A673 (cell line): ENCODE measurements around the gene HS1BP3. TPM values are rescaled to one million over a fixed set of nuclear protein-coding genes. Genes with fewer than 3 reads are reported as not detected.
A peak's percentile ranks its signal among the peaks of the same experiment; 100 is the strongest.

Experiments used
- BruUV-seq: library from RNA; stranded (reverse); fragments of 400-500 nt; replicated peaks from 2 replicates; lab custom pipeline; 2021; lab: Mats Ljungman, UMichigan
- CTCF ChIA-PET: fragments of 300-600 bp; sonication (Branson Sonifier 250); formaldehyde crosslinking; loops from one replicate; lab custom pipeline; 2022; ENCODE audit warnings: antibody characterized with exemption; lab: Charles Lee
- POLR2A ChIA-PET: fragments of 300-600 bp; sonication (Branson Sonifier 250); formaldehyde crosslinking; loops from one replicate; lab custom pipeline; 2022; ENCODE audit warnings: antibody characterized with exemption; ENCODE audit not compliant: low non-redundant PET; lab: Charles Lee
- DNase-seq: peaks from one replicate; pipeline ENCODE4 v3.0.0-alpha.2; 2015; ENCODE audit warnings: low spot score
- H3K27ac ChIP-seq: fragments of 200-600 bp; sonication (generic); 2 replicates; pipeline ENCODE4 v1.5.1; 2016; ENCODE audit warnings: mixed run types, low read depth, mild to moderate bottlenecking, mixed read lengths, antibody characterized with exemption, low read length; ENCODE audit not compliant: poor library complexity, severe bottlenecking
- H3K27me3 ChIP-seq: fragments of 200-600 bp; sonication (generic); replicated peaks from 2 replicates; pipeline ENCODE4 v1.6.1; 2017; ENCODE audit warnings: mixed run types, low read depth, mild to moderate bottlenecking, mixed read lengths, antibody characterized with exemption, low read length; ENCODE audit not compliant: insufficient read depth, poor library complexity
- H3K36me3 ChIP-seq: fragments of 200-600 bp; sonication (generic); 2 replicates; pipeline ENCODE4 v1.6.1; 2016; ENCODE audit warnings: mixed run types, mild to moderate bottlenecking, mixed read lengths, antibody characterized with exemption, low read length; ENCODE audit not compliant: insufficient read depth, poor library complexity, severe bottlenecking
- H3K4me1 ChIP-seq: fragments of 200-600 bp; sonication (generic); 2 replicates; pipeline ENCODE4 v1.6.1; 2017; ENCODE audit warnings: mixed run types, mild to moderate bottlenecking, mixed read lengths, antibody characterized with exemption, low read length; ENCODE audit not compliant: insufficient read depth, poor library complexity, severe bottlenecking
- H3K4me3 ChIP-seq: fragments of 200-600 bp; sonication (generic); 2 replicates; pipeline ENCODE4 v1.5.1; 2016; ENCODE audit warnings: low read depth, mixed run types, mild to moderate bottlenecking, mixed read lengths, low read length; ENCODE audit not compliant: poor library complexity, severe bottlenecking
- H3K9me3 ChIP-seq: fragments of 200-600 bp; sonication (generic); 2 replicates; pipeline ENCODE4 v1.6.1; 2016; ENCODE audit warnings: mixed run types, low read depth, mild to moderate bottlenecking, mixed read lengths, antibody characterized with exemption, low read length; ENCODE audit not compliant: poor library complexity, severe bottlenecking
- CTCF ChIP-seq: fragments of 300-800, 200-600 bp; sonication (generic); conservative IDR thresholded peaks from 2 replicates; pipeline ENCODE4 v1.5.1; 2017; ENCODE audit warnings: low read depth, mild to moderate bottlenecking, antibody characterized with exemption, low read length, moderate library complexity, mixed read lengths
- EZH2 ChIP-seq: fragments of 200-600 bp; sonication (generic); IDR thresholded peaks from 2 replicates; pipeline ENCODE4 v1.6.1; 2017; ENCODE audit warnings: borderline replicate concordance, low read depth, mild to moderate bottlenecking, mixed read lengths, antibody characterized with exemption, low read length; ENCODE audit not compliant: poor library complexity, severe bottlenecking
- intact Hi-C: fragments of 100-400 bp; cut with micrococcal nuclease; formaldehyde crosslinking; loops from one replicate; pipeline ENCODE4 v1.10.0; 2022; ENCODE audit not compliant: unreplicated experiment
- total RNA-seq: library from RNA; stranded (reverse); gene quantifications from 2 replicates; pipeline ENCODE4 v1.2.3, GENCODE V29; 2021

HS1BP3 gene
- total RNA-seq, 1 experiment from 2014 or later = 12.6 TPM

GRCh38 chr2:20611077-20611843, 39.6 kb downstream of the HS1BP3 start:
- H3K9me3 ChIP-seq = peaks cover 6% of the 10 kb centered on the region
- H3K27me3 ChIP-seq = no peaks in the 10 kb centered on the region
- H3K4me1 ChIP-seq = peaks cover 5% of the 10 kb centered on the region
- CTCF ChIA-PET = no interaction called here
- intact Hi-C loops = no loop called here
- TF ChIP-seq EZH2 = no peak
- no peak for TF ChIP-seq CTCF
- H3K36me3 ChIP-seq = no peaks in the 10 kb centered on the region
- no peak overlapping the region for H3K4me3 ChIP-seq
- no peak for DNase-seq
- no TSS peak for BruUV-seq
- no peak overlapping the region for H3K27ac ChIP-seq
- POLR2A ChIA-PET = no interaction called here

- peaks cover 6% of the 10 kb centered on the region for H3K9me3 ChIP-seq
- BruUV-seq = no TSS peak
- DNase-seq = no peak
- CTCF ChIA-PET = no interaction called here
- H3K27ac ChIP-seq = no peak overlapping the region
- peaks cover 5% of the 10 kb centered on the region for H3K4me1 ChIP-seq
- H3K4me3 ChIP-seq = no peak overlapping the region
- intact Hi-C loops = no loop called here
- H3K36me3 ChIP-seq = no peaks in the 10 kb centered on the region
- POLR2A ChIA-PET = no interaction called here
- H3K27me3 ChIP-seq = no peaks in the 10 kb centered on the region
- TF ChIP-seq CTCF = no peak
- no peak for TF ChIP-seq EZH2
These were observed 40.9 kb downstream of the HS1BP3 start for GRCh38 chr2:20609995-20610357.

GRCh38 chr2:20609349-20609994, 41.4 kb downstream of the HS1BP3 start:
- no TSS peak for BruUV-seq
- peak; percentile 57 for DNase-seq
- CTCF ChIA-PET = no interaction called here
- no peak for TF ChIP-seq EZH2
- no peak for TF ChIP-seq CTCF
- Histone ChIP-seq H3K36me3 (no peaks in the 10 kb centered on the region), H3K27me3 (no peaks in the 10 kb centered on the region), H3K9me3 (peaks cover 6% of the 10 kb centered on the region), H3K4me3 (no peak overlapping the region), H3K4me1 (peaks cover 5% of the 10 kb centered on the region), H3K27ac (no peak overlapping the region)
- intact Hi-C loops = no loop called here
- POLR2A ChIA-PET = no interaction called here
